RCC 7860 (cell line): ENCODE measurements around the gene KIF5A.

Source experiments
- DNase-seq: peaks from one replicate; pipeline ENCODE4 v3.0.0-alpha.2; 2015; ENCODE audit warnings: low spot score
- FAIRE-seq: peaks from 2 replicates; lab custom pipeline; 2012; peaks lifted over from hg19 to GRCh38; lab: Jason Lieb, UNC

Gene KIF5A

DNA sequence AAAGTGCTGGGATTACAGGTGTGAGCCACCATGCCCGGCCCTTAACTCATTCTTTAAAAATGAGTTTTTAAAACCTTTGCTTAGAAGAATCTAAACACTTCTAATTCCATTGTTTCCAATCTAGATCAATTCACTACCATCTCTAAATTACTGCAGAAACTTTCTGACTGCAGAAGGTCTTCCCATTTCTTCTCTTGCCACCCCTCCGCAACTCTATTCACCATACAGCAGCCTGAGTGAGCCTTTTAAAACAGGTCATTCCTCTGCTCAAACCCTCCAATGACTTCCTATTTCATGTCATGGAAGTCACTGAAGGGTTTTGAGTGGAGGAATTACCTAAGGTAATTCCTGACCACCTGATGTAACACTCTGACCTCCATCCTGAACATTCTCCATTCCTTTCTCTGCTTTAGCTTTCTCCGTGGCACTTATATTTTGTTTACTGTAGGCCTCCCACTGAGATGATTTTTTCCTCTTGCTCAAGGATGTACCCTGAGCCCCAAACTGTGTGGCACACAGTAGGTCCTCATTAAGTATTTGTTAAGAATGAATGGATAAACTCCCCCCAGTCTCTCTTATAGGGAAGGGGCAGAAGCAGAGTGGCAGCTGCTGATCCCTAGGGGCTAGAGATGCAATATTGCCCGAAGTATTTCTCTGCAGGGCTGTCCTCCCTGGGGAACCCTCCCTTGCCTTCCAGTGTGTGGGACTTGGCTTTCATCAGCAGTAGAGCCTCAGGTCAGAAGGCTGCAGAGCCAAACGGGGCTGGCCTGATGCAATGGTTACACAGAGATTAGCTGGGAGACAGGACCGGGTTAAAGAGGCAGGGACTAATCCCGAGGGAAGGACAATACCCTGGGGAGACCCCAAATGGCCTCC is 30.7 kb upstream of the KIF5A start:
- FAIRE-seq, result no peak
- DNase-seq, result no peak

DNA sequence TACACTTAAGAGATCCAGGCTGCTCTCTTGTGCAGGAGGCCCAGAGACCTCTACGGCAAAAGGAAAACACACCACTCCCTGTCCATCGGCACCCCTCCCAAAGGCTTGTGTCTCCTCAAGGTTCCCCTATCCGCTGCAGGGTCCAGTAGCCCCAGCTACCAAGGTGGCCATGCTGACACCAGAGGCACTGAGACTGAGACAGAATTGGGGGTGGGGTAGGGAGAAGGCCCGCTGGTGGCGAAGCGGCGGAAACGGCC is 30.1 kb upstream of the KIF5A start:
- DNase-seq (peak; percentile 47), FAIRE-seq (no peak)

DNA sequence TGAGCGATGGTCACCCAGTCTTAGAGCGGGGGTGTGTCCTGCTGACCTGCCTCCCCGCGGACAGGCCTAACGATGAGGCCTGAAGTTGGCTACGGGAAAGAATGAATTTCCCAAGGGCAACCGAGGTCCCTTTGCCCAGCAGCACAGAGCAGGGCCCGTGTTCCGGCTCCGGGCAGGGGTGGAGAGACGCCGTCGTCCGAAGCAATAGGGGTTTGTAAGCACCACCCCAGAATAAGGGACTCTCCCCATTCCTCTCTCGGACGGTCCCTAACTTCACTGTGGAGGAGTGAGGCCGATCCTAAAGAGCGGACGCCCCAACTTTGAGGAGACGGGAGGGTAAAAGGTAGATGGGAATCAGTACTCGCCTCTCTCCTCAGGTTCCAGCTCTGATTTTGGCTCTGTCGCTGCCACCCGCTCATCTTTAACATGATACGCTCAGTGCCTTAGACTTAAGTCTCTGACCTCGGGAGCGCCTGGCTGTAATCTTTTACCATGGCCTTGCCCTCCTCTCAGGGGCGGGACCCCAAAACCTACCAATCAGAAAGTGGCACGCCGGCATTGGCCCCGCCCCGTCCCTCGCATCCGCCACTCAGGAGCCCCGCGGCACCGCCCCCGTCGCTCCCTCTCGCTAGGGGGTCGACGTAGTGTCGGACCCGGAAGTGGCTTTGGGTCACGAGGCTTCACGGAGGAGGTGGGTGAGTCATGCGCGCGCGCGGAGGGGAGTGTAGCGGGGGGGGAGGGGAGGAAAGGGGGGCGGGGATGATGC is 29.6 kb upstream of the KIF5A start, which contains the start of gene DDIT3:
Gene DDIT3, minus strand, starts transcription at position 462 of the 766 bp plus-strand sequence. CDS start 3,108 bp downstream, outside the sequence.
- FAIRE-seq, result peak; percentile 82
- DNase-seq, result peak; percentile 95

DNA sequence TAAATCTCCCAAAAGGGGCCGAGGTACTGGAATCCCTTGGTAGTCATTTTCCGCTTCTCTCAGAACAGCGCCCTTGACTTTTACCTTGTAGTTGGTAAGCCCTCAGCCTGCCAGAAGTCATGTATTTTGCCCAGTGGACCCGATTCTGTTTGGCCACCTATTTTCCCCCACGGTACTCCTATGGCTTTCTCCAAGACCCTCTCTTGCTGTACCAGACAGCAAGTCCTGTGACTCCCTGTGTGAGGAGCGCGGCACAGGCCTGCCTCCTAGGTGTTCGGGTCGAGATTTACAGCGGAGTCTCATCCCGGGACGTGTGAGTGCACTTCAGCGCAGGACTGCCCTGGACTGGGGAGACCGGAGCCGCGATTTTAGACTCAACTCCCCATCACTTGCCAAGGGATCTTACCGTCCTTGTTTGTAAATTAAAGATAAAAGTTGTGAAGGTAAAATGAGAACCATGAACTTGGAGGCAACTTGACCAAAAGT is 28.3 kb upstream of the KIF5A start:
- no peak for FAIRE-seq
- no peak for DNase-seq

DNA sequence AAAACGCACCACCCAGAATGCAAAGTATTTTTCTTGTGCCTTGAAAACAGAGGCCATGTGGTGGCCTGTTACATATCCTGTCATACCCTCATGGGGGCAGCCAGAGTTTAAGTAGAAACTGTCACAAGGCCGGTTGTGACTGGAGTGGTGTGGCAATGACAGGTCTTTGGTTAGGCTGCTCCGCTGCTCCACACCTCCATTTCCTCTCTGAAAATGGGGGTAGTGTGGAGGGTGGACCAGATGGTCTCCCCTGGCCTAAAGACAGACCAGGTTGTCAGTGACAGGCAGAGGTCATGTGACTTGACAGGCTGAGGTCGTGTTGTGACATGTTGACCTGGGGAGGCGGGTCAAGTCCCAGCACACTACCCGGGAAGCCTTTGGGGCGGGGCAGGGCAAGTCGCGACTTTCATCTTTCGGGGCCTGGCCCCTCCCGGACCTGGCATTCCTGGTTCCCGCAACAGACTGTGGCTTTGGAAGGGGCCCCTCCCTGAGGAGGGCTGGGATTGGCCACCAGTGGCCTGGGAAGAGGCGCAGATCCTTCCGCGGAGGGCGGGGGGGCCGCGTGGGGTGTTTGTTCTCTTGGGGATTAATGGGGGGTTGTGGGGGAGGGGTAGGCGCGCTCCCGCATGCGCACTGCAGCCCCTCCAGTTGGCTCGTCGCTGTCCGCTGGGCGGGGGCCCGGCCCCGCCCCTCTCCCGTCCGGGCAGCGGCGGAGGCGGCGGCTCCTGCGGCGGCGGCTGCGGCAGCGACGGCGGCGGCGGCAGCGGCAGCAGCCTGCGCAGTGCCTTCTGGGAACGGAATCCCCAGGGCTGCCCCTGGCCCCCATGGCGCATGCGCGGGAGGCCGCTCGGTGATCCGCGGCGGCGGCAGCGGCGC is 27.6 kb upstream of the KIF5A start, which contains the start of gene MBD6:
Gene MBD6, plus strand, starts transcription at position 814 of the 876 bp plus-strand sequence. CDS start 1,480 bp downstream, outside the sequence.
- DNase-seq (peak; percentile 72), FAIRE-seq (no peak)

DNA sequence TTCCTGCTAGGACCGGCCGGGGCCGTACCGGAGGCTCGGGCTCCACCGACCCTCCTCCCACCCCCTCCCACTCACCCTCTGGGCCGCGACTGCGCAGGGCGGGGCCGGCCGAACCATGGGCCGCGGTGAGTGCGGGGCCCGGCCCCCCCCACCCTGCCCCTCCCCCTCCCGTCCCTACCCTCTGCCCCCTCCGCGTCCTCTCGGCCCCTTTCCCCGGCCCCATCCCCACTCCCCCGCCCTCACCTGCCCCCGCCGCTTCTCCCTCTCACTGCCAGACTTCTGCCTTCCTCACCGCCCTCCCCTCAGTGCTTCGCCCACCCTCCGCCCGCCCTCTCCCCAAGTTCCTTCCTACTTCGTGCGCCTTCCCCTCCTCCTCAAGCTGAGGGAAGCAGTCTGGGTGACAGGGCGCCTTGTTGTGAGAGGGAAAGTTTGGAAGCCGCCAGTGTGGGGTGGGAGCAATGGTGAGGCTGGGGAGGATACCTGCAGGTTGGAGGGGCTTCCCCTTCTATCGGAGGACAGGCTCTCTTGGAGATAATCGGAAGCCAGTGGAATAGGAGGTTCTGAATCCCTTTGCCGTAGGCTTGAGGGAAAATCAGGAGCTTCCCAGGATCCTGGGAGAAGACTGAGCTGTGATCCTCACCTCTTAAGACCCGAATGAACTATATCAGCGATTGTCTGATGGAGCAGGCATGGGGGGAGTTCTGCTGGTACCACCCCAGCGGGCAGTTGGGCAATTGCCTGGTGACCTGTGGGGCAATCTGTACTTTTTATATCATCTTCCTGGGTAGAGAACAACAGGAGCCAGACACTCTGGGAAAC is 26.7 kb upstream of the KIF5A start:
- DNase-seq, result peak; percentile 11
- no peak for FAIRE-seq

DNA sequence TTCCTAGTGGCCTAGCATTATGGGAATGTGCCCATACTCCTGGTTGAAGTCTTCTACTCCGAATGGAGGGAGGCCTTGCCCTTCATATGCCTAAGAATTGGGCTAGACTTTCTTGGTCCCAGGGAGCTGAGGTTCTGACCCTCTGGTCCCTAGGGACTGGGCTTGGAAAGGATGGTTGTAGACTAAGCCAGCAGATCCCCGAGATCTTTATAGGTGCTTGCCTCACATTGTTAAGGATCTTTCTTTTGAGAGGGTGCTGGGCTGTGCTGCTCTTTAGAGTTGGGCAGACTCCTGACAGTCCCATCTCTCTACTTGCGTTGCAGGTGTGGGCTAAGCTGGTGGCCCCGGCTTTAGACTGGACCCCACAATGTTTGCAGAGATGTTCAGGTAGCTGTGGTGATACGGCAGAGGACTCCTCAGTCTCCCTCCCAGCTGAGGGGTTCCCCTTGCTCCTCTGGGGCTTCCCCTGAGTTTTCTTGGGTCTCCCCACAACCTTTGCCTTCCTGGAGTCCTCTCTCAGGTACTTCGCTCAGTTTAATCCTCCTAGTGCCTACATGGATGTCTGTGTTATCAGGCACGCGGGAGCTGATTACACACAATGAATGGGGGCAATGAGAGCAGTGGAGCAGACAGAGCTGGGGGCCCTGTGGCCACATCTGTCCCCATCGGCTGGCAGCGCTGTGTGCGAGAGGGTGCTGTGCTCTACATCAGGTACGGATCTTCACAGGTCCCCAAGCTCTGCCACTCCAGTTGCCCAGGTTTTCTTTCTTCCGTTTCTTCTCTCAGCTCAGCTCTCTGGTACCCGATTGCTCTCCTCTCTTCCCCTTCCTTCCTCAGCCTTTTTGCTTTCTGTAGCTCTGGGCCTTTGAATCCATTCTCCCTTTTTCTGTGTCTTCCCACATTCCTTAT is 25.9 kb upstream of the KIF5A start:
- FAIRE-seq, result no peak

DNA sequence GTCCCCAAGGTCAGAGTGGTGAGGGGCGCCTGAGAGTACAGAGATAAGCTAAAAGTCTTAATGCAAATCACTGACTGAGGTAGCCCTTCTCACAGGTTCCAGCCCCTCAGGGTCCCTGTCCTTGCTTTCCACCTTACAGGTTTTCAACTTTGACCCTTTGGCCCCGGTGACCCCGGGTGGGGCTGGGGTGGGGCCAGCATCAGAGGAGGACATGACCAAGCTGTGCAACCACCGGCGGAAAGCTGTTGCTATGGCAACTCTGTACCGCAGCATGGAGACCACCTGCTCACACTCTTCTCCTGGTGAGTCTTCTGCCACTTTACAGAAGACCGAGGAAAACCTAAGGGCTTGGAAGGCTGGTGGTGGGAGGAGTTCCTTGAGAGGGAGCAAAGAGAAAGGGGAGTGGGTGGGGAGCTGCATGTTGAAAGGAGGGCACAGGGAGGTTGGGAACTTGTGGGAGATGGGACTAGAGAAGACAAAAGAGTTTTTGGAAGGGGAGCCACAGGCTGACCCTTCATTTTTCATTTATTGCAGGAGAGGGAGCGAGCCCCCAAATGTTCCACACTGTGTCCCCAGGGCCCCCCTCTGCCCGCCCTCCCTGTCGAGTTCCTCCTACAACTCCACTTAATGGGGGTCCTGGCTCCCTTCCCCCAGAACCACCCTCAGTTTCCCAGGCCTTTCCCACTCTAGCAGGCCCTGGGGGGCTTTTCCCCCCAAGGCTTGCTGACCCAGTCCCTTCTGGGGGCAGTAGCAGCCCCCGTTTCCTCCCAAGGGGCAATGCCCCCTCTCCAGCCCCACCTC is 24.8 kb upstream of the KIF5A start:
- DNase-seq, result no peak
- FAIRE-seq, result no peak

More for the DNA sequence above, 25.9 kb upstream of the KIF5A start:
- DNase-seq, result no peak

DNA sequence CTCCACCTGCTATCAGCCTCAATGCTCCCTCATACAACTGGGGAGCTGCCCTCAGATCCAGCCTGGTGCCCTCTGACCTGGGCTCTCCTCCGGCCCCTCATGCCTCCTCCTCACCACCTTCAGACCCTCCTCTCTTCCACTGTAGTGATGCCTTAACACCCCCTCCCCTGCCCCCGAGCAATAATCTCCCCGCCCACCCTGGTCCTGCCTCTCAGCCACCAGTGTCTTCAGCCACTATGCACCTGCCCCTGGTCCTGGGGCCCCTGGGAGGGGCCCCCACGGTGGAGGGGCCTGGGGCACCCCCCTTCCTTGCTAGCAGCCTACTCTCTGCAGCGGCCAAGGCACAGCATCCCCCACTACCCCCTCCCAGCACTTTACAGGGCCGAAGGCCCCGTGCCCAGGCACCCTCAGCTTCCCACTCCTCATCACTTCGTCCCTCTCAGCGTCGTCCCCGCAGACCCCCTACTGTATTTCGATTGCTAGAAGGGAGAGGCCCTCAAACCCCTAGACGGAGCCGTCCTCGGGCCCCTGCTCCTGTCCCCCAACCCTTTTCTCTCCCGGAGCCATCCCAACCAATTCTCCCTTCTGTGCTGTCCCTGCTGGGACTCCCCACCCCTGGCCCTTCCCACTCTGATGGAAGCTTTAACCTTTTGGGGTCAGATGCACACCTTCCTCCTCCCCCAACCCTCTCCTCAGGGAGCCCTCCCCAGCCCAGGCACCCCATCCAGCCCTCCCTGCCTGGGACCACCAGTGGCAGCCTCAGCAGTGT is 24.0 kb upstream of the KIF5A start:
- no peak for DNase-seq
- FAIRE-seq, result no peak

DNA sequence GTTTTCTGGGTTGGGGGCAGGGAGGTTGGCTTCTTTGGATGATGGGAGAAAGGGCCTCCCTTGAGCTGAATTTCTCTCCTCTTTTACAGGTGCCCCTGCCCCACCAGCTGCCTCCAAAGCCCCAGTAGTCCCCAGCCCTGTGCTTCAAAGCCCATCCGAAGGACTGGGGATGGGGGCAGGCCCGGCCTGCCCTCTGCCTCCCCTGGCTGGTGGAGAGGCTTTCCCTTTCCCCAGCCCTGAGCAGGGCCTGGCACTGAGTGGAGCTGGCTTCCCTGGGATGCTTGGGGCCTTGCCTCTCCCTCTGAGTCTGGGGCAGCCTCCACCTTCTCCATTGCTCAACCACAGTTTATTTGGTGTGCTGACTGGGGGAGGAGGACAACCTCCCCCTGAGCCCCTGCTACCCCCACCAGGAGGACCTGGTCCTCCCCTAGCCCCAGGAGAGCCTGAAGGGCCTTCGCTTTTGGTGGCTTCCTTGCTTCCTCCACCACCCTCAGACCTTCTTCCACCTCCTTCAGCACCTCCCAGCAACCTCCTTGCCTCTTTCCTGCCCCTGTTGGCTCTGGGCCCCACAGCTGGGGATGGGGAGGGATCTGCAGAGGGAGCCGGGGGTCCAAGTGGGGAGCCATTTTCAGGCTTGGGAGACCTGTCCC is 23.2 kb upstream of the KIF5A start:
- FAIRE-seq (no peak), DNase-seq (no peak)

DNA sequence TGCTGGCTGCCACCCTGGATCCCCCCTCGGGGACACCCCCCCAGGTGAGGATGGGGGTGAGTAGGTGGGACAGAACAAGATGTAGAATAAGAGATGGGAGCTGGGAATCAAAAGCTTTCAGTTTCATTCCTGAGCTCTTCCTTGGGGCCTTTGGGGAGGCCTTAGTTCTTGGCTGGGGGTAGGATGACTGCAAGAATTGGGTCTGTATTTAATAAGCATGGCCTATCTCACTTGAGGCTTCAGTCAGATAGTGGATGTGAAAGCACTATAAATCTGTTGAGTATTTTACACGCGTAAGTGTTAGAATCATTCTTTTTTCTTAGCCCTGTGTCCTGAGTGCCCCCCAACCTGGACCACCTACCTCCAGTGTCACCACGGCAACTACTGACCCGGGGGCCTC is 22.7 kb upstream of the KIF5A start:
- no peak for DNase-seq
- no peak for FAIRE-seq

DNA sequence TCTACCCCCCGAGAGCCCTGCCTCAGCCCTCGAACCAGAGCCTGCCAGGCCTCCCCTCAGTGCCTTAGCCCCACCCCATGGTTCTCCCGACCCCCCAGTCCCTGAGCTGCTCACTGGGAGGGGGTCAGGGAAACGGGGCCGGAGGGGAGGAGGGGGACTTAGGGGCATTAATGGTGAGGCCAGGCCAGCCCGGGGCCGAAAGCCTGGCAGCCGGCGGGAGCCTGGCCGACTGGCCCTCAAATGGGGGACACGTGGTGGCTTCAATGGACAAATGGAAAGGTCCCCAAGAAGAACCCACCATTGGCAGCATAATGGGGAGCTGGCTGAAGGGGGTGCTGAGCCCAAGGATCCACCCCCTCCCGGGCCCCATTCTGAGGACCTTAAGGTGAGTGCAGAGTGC is 21.7 kb upstream of the KIF5A start:
- FAIRE-seq (no peak), DNase-seq (no peak)

DNA sequence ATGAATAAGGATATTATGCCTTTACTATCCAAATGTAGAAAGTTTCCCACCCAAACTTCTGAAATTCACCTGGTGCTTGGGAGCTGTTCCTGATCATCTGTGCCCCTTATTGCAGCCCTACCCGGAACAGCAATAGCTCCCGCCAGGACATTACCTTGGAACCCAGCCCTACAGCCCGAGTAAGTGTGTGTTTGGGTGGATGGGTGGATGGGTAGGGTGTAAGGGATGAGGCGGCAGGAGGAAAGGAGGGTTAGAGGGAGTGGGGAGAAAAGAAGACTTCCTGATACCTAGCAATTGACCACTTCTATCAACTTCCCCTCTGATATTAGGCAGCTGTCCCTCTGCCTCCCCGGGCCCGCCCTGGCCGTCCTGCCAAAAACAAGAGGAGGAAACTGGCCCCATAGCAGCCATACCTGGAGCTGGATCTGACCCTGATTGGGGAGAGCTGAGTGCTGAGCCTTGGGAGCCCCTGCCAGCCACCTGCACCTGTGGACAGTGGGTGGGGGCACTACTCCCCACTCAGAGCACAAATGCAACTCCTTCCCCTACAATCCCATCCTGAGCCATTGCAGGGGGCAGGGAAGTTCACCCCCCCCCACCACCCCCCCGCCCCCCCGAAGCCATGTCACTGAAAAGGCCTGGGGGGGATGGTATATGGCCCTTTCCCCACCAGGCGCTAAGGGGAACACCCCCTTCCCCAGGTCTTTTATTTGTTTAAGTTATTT is 20.9 kb upstream of the KIF5A start:
- DNase-seq (no peak), FAIRE-seq (no peak)

DNA sequence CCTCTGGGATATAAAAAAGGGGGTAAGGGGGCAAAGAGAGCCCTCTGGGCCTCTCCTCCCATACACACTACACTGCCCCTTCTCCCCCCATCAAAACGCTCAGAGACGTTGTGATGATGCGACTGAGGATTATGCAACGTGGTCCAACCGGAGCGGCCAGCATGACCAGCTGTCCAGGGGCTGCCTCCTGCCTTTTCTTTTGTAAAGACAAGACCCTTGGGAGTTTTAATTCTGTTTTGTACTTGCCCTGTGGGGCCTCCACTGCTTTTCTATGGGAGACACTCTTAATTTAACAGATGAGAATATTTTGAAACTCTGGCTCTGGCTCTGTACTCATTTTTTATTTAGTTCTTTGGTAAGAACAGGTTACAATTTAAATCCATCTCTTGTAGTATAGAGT is 20.0 kb upstream of the KIF5A start:
- DNase-seq (no peak), FAIRE-seq (no peak)

DNA sequence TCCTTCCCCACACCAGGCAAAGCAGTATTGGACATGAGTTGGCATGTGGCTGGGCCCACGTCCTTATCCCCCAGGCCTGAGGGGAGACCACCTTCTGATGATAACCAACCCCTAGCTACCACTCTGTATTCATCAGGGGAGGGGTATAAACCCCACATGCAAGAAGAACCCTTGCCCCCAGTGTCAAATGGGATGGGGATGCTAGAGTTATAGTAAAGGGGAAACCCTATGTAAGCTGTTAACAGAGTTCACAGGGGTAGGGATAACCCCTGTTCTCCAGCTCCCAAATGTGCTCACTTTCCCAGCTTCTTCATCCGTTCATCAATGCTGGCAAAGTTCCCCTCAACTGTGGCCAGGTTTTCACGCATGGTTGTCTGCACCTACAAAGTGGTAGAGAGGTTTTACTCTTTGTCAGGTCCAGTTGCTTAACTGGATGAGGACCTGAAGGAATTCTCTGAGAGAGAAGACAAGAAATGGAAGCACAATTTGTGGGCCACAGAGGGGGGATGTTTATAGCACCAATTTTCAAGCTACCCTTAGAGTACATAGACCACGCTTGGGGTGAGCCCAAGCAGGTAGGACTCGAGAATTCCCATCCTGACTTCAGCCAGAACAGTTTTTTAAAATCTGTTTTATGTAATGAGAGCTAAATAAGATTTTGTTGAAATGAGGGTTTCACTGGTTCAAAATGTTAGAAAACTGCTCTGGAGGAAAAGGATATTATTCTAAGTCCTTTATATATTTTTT is 19.3 kb upstream of the KIF5A start:
- DNase-seq (no peak), FAIRE-seq (no peak)

DNA sequence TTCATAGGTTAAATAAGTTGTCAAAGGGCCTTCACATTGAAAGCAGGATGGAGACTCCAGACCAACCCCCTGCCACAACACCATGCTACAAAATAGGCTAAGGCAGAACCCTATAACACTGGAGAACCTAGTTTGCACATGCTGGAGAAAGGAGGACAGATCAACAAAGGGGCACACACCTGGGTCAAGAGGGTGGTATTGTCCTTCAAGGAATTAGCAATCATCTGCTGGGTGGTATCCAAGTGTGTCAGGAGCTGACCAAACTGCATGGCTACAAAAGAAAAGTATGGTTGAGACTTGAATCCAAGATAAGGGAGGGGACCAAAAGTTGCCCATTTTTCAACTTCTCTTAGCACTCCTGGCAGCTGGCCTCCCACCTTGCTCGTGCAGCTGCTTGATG is 18.0 kb upstream of the KIF5A start:
- FAIRE-seq, result no peak
- no peak for DNase-seq
